Activated T-cell treated with anti-CD3 and anti-CD28 coated beads, Interleukin-2, amount 50 U/mL, for 1 hour (primary cell): Measurements from ENCODE around the gene PPP1R14D.

ENCODE experiments used
- DNase-seq: peaks from one replicate; pipeline ENCODE4 v3.0.0-alpha.2; 2020

The PPP1R14D gene

DNA sequence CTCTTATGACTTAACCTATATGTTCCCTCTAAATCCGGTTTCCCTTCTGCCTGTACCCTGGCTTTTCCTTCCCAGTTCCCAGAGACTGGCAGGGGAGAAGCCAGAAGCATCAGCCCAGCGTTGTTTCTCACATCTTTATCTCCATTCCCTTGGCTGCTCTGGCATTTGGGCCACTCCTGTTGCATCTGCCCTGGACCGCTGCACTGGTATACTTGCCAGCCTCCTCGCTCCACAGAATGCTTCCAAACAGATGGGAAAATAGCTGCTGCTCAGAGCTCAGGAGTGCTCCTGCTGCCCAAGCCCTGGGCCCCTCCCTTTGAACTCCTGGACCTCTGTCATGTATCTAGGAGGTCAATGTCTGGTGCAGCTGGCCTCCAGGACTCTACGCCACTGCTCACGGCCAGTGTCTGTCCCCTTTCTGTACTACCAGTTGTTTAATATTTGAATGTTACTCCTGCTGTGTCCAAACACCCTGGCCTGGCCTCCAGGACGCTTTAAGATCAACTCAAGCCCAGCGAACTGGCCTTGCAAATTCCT is 22.1 kb upstream of the PPP1R14D start:
- DNase-seq, result no peak

DNA sequence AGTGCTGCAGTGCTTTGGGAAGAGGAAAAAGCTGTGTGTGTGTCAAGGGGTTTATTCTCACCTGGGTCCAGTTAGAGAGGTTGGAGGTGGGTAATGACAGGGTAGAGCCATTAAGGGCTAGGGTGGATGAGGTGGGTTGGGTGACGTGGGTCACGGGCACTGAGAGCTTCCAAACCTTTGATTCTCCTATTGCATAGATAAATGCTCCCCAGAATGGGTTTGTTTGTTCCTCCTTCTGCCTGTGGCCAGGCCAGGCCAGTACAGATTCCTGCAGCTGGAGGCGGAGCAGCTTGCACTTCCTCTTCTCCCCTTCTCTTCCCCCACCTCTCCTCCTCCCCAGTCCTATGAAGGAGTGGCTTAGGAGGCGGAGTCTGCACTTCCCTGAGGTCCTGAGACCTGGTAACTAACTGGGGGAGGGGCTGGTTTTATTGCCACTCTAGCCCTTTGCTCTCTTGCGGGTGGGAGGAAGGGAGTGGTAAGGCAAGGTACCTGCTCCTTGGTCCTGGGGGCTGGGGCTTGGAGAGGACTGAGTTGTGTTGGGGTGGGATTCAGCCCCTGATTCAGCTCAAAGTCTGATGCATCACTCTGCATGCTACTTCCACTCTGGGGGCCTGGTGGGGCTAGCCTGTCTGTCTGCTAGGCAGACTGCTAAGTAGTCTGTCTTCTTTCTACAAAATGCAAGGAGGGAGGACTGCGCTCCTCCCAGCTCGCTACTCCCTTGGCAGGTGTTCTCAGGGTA is 18.9 kb upstream of the PPP1R14D start:
- no peak for DNase-seq

- no peak for DNase-seq
Measured at GRCh38 chr15:40846841-40847222, 18.3 kb upstream of the PPP1R14D start.

DNA sequence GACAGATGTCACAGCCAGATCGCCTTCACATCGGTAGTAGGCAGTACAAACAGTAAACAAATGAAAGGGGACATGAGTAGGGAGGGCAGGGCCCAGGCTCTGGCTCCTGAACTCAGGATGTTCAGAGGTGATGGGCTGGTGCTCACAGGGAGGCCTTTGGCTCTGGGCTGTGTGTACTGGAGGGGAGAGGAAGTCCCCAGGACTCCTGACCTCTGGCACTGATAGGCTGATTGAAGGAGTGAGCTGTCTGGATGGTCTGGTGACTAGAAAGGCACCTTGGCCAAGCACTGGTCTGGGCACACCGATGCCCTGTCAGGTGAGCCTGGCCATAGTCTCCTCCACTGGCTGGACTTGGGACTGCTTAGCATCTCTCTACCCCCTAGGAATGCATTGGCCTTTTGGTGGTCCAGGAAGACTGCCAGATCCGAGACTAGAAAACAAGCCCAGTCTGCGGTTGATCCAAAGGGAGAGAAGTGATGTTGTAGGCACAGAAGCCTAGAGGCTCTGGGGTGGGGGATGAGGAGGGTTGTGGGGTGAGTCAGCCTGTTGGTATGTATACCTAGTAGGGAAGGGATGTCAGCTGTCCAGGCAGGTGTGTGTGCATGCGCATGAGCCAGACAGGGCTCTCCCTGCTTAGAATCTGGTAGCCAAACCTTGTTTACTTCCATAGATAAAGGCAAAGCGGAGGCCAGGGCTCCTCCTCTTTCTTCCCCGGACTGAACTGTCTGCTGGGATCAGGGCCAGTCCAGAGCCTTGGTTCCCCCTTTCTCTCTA is 17.2 kb upstream of the PPP1R14D start:
- DNase-seq, result no peak

DNA sequence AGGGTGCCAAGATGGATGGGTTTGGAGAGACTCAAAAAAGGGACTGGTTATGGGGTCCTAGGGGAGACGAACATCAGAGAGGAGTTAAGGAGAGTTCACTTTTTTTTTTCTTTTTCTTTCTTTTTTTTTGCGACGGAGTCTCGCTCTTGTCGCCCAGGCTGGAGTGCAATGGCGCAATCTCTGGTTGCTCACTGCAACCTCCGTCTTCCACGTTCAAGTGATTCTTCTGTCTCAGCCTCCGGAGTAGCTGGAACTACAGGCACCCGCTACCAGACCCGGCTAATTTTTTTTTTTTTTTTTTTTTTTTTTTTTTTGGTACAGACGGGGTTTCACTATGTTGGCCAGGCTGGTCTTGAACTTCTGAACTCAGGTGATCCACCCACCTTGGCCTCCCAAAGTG is 16.5 kb upstream of the PPP1R14D start:
- DNase-seq, result no peak

DNA sequence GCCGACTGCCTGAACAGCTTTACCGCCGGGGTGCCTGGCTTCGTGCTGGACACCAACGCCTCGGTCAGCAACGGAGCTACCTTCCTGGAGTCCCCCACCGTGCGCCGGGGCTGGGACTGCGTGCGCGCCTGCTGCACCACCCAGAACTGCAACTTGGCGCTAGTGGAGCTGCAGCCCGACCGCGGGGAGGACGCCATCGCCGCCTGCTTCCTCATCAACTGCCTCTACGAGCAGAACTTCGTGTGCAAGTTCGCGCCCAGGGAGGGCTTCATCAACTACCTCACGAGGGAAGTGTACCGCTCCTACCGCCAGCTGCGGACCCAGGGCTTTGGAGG is 16.2 kb upstream of the PPP1R14D start:
- DNase-seq, result peak; percentile 50

DNA sequence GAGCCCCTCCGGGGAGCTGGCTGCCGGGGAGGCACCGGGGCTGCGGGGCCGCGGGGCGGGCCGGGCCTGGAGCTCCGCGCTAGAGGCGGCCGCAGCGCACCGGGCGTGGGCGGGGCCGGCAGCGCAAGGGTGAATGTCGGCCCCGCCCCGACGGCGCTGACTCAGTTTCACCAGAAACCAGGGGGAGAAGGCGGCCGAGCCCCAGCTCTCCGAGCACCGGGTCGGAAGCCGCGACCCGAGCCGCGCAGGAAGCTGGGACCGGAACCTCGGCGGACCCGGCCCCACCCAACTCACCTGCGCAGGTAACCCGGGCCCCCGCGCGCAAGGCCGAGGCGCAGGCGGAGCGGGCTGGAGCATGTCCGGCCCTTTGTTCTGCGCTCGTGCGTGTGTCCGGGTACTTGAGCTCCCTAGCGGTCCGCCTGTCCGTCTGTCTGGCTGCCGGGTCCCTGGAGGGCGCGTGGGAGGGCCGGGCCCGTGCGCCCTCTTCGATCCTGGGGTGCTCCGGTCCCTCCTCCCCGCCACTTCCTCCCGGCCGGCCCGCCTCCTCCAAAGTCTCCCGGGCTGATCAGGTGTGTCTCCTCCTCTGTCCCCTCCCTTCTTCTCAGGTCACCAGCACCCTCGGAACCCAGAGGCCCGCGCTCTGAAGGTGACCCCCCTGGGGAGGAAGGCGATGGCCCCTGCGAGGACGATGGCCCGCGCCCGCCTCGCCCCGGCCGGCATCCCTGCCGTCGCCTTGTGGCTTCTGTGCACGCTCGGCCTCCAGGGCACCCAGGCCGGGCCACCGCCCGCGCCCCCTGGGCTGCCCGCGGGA is 15.6 kb upstream of the PPP1R14D start, which contains the start of gene SPINT1:
SPINT1 (plus strand) TSS at position 164 of the 811 bp plus-strand sequence; CDS start at position 671, 507 bp downstream.
- peak; percentile 51 for DNase-seq

- no peak for DNase-seq
Measured at GRCh38 chr15:40843261-40843884, 14.9 kb upstream of the PPP1R14D start.

GRCh38 chr15:40841741-40842140 is 13.2 kb upstream of the PPP1R14D start:
- DNase-seq, result no peak

- no peak for DNase-seq
Measured at GRCh38 chr15:40838756-40839155, 10.2 kb upstream of the PPP1R14D start.

- DNase-seq, result no peak
Measured at GRCh38 chr15:40836020-40836419, 7.5 kb upstream of the PPP1R14D start.

DNA sequence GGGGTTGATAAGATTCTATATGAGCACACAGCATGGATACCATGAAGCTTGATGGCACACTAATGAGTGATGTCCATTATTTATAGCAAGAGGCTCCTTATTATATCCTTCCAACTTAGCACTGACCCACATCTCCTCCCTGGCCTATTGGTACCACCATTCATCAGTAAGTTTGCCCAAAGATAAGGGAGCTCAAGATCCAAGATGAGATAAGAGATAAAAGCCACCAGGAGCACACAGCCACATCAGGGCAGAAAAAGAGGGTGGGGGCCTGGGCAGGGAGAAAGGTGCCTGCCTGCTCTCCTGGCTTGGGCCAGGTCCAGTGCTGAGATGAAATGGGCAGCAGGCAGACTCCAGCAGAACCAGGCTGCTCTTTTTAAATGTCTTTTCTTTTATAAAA is 4.4 kb upstream of the PPP1R14D start:
- no peak for DNase-seq

- no peak for DNase-seq
Measured at GRCh38 chr15:40831861-40832260, 3.4 kb upstream of the PPP1R14D start.

DNA sequence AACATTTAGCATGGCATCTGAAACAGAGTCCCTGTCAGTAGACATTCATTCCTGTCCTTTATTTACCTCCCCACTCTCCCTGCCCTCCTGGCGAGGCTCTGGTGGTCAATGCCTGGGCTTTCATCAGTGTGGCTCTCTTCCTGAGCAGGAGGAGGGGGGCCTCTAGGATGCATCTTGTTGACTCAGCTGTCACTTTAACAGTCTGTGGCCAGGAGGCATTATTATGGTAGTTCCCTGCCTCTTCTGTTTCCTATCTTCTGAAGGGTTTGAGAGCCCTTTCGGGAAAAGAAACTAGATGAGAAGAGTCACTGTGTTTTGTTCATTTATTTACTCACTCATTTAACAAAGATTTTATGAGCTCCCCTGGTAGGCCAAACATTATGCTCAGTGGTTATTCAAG is 2.4 kb upstream of the PPP1R14D start:
- no peak for DNase-seq

- no peak for DNase-seq
Measured at GRCh38 chr15:40829115-40829514, 607 bp upstream of the PPP1R14D start.

DNA sequence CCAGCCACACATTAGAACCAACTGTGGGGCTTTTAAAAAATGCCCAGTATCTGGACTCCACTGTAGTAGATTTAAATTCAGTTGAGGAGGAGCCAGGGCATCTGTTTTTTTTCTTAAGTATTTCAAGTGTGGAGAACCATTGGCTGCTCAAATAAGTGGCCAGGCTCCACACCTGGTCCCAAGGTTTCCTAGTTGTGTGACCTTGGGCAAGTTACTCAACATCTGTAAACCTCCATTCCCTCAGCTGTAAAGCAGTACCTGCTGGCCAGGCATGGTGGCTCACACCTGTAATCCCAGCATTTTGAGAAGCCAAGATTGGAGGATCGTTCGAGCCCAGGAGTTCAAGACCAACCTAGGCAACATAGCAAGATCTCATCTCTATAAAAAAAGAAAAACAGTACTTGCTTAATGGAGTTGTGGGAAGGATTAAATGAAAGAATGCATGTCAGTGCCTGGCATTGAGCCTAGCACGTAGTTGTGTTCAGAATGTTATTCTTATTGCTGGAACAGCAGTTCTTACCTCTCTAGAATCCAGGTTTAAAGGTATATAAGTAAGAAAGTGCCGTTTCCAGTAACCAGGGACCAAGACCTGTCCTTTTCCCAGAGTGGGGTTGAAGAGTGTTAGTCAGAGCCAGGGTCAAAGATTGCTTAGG is 2.0 kb downstream of the PPP1R14D start:
- DNase-seq, result no peak

- no peak for DNase-seq
Measured at GRCh38 chr15:40825661-40826422, 2.7 kb downstream of the PPP1R14D start.

- no peak for DNase-seq
Measured at GRCh38 chr15:40823572-40824343, 4.8 kb downstream of the PPP1R14D start.

GRCh38 chr15:40821195-40821594 is 7.3 kb downstream of the PPP1R14D start:
- DNase-seq, result no peak

GRCh38 chr15:40819048-40819447 is 9.5 kb downstream of the PPP1R14D start:
- no peak for DNase-seq
